BE2C (cell line): Measurements from ENCODE around the gene CCDC73. TPM values are rescaled to one million over a fixed set of nuclear protein-coding genes. Genes with fewer than 3 reads are reported as not detected.

ENCODE experiments used
- DNase-seq: peaks from one replicate; pipeline ENCODE4 v3.0.0-alpha.2; 2020
- H3K27me3 ChIP-seq: fragments of 250-450 bp; sonication (Bioruptor Pico); 2 replicates; pipeline ENCODE4 v1.5.1; 2020; ENCODE audit warnings: mild to moderate bottlenecking
- H3K36me3 ChIP-seq: fragments of 250-450 bp; sonication (Bioruptor Pico); 2 replicates; pipeline ENCODE4 v1.5.1; 2020; ENCODE audit warnings: mild to moderate bottlenecking
- H3K4me1 ChIP-seq: fragments of 250-450 bp; sonication (Bioruptor Pico); 2 replicates; pipeline ENCODE4 v1.5.1; 2020
- H3K4me3 ChIP-seq: 2 replicates; pipeline ENCODE4 v1.5.1; 2011; ENCODE audit warnings: low read depth, low read length
- H3K9me3 ChIP-seq: fragments of 250-450 bp; sonication (Bioruptor Pico); 2 replicates; pipeline ENCODE4 v1.5.1; 2020
- polyA plus RNA-seq: library from polyadenylated mRNA; unstranded; fragments of >200 nt; gene quantifications from one replicate; pipeline ENCODE4 v1.2.1, GENCODE V29; 2012; ENCODE audit warnings: low read depth, missing spikeins; ENCODE audit not compliant: insufficient read length, insufficient read depth
- TF ChIP-seq, protein P1 (sequence below): IDR thresholded peaks from 2 replicates; pipeline ENCODE4 v1.5.1; 2012; ENCODE audit warnings: mild to moderate bottlenecking, low read depth, low read length

CCDC73 gene
- not detected for polyA plus RNA-seq

DNA sequence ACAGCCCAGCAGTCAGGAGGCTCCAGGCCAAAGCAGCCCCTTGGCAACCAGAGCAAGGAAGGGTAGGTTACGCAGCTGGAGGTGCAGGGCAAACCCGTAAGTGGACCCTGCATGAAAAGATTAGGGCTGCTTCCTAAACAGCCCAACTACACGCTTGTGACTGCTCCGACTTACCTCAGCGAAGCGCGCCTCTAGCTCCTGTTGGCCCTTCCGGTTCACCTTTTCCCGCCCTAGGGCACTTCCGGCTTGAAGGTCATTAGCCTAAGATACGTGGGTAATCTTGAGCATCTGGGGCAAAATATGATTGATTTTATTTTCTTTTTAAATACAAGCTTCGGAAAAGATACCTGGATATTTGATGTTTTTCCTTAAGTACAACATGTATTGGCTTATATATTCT is at the start of gene CCDC73:
Gene CCDC73 (minus strand): TSS at position 224 of the 400 bp plus-strand sequence. CDS start 34,419 bp downstream, outside the sequence.
- H3K36me3 ChIP-seq = no peaks in the 10 kb centered on the region

DNA sequence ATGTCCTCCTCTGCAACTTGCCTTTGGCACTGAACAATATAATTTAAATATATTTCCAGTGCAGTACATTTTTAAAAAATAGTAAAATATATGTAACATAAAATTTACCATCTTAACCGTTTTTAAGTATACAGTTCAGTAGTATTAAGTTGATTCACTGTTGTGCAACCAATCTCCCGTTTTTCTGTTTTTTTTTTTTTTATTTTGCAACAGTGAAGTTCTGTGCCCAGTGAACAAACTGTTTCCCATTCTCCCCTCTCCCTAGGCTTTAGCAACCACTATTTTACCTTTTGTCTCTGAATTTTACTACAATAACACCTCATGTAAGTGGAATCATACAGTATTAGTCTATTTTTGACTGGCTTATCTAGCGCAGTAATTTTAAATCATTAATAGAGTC is 49.1 kb upstream of the CCDC73 start:
- H3K36me3 ChIP-seq = no peaks in the 10 kb centered on the region
- no peak overlapping the region for H3K4me3 ChIP-seq
- no peaks in the 10 kb centered on the region for H3K9me3 ChIP-seq
- no peak for DNase-seq
- no peaks in the 10 kb centered on the region for H3K4me1 ChIP-seq
- no peaks in the 10 kb centered on the region for H3K27me3 ChIP-seq
- TF ChIP-seq, protein P1, sequence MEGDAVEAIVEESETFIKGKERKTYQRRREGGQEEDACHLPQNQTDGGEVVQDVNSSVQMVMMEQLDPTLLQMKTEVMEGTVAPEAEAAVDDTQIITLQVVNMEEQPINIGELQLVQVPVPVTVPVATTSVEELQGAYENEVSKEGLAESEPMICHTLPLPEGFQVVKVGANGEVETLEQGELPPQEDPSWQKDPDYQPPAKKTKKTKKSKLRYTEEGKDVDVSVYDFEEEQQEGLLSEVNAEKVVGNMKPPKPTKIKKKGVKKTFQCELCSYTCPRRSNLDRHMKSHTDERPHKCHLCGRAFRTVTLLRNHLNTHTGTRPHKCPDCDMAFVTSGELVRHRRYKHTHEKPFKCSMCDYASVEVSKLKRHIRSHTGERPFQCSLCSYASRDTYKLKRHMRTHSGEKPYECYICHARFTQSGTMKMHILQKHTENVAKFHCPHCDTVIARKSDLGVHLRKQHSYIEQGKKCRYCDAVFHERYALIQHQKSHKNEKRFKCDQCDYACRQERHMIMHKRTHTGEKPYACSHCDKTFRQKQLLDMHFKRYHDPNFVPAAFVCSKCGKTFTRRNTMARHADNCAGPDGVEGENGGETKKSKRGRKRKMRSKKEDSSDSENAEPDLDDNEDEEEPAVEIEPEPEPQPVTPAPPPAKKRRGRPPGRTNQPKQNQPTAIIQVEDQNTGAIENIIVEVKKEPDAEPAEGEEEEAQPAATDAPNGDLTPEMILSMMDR = no peak

More for the DNA sequence above, at the start of gene CCDC73:
- TF ChIP-seq, protein P1 = no peak
- Histone ChIP-seq H3K27me3 (peaks cover 4% of the 10 kb centered on the region; the same call in 1 of the 2 replicates), H3K4me3 (no peak within 1 kb of the TSS), H3K9me3 (no peaks in the 10 kb centered on the region), H3K4me1 (no peaks in the 10 kb centered on the region)
- no peak for DNase-seq

- Histone ChIP-seq H3K36me3 (no peaks in the 10 kb centered on the region), H3K27me3 (no peaks in the 10 kb centered on the region), H3K4me1 (no peaks in the 10 kb centered on the region), H3K4me3 (no peak overlapping the region), H3K9me3 (no peaks in the 10 kb centered on the region)
- DNase-seq = no peak
- TF ChIP-seq, protein P1 = no peak
Observed at GRCh38 chr11:32840587-32840986, 46.1 kb upstream of the CCDC73 start.

DNA sequence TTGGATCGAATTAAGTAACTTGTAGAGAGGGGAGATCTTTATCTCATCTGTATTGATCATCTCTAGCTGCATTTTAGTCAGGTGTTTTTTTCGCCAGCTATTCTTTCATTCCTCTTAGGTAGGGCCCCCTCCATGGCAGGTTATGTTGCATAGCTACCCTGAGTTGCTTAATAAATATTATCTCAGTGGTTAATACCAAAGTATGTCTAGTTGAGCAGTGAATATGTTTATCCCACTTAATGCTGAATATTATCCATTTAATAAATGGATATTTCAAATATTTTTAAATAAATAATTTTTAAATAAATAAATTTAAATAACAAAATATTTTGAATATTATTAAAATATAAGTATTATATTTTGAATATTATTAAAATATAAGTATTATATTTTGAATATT is 44.8 kb upstream of the CCDC73 start:
- no peak for DNase-seq
- Histone ChIP-seq H3K4me3 (no peak overlapping the region), H3K9me3 (no peaks in the 10 kb centered on the region), H3K4me1 (no peaks in the 10 kb centered on the region), H3K27me3 (no peaks in the 10 kb centered on the region), H3K36me3 (no peaks in the 10 kb centered on the region)
- TF ChIP-seq, protein P1 = no peak

- DNase-seq = no peak
- TF ChIP-seq, protein P1 = no peak
- Histone ChIP-seq H3K9me3 (no peaks in the 10 kb centered on the region), H3K27me3 (no peaks in the 10 kb centered on the region), H3K36me3 (no peaks in the 10 kb centered on the region), H3K4me3 (no peak overlapping the region), H3K4me1 (no peaks in the 10 kb centered on the region)
Observed at GRCh38 chr11:32838505-32839274, 44.2 kb upstream of the CCDC73 start.

- TF ChIP-seq, protein P1 = no peak
- Histone ChIP-seq H3K4me1 (no peaks in the 10 kb centered on the region), H3K36me3 (no peaks in the 10 kb centered on the region), H3K4me3 (no peak overlapping the region), H3K27me3 (no peaks in the 10 kb centered on the region), H3K9me3 (no peaks in the 10 kb centered on the region)
- no peak for DNase-seq
Observed at GRCh38 chr11:32836946-32837345, 42.5 kb upstream of the CCDC73 start.
